ENCODE measurements around the gene GLP2R.

DNA sequence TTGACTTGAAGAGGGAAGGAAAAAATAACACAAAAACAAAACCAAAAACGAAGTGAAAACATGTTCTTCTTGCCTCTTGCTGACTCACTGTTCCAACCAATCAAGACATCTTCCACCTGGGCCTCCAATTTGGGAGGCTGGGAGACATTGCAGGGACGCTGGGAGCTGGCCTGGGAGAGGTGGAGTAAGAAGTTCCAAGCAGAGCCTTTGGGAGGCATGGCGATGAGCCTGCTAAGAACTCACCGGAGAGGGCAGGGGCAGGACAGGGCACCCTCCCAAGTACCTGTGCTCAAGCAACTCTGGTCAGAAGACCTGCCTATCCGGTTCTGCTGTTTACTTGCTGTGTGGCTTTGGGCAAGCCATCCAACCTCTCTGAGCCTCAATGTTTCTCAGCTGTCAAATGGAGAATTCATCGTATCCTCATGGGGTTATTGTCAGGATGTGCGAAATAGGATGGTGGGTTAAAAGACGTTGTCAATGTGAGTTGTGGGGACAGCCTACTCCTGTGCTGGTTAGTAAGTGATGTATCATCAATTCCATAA lies 856 bp upstream of the GLP2R start:
- no peak for TF ChIP-seq POLR2A (IDR thresholded peaks at IDR 0.05; ENCODE audit: low read depth, low read length)
- TF ChIP-seq, protein P1, sequence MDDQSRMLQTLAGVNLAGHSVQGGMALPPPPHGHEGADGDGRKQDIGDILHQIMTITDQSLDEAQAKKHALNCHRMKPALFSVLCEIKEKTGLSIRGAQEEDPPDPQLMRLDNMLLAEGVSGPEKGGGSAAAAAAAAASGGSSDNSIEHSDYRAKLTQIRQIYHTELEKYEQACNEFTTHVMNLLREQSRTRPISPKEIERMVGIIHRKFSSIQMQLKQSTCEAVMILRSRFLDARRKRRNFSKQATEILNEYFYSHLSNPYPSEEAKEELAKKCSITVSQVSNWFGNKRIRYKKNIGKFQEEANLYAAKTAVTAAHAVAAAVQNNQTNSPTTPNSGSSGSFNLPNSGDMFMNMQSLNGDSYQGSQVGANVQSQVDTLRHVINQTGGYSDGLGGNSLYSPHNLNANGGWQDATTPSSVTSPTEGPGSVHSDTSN (IDR thresholded peaks at IDR 0.05; ENCODE audit: insufficient replicate concordance, low read depth, low read length): no peak
- no peak for TF ChIP-seq CHD1 (IDR thresholded peaks at IDR 0.05; ENCODE audit: low read depth, low read length)
- no peak for TF ChIP-seq RAD21 (IDR thresholded peaks at IDR 0.05; ENCODE audit: insufficient read depth, low read depth, low read length)
- TF ChIP-seq, protein P2, sequence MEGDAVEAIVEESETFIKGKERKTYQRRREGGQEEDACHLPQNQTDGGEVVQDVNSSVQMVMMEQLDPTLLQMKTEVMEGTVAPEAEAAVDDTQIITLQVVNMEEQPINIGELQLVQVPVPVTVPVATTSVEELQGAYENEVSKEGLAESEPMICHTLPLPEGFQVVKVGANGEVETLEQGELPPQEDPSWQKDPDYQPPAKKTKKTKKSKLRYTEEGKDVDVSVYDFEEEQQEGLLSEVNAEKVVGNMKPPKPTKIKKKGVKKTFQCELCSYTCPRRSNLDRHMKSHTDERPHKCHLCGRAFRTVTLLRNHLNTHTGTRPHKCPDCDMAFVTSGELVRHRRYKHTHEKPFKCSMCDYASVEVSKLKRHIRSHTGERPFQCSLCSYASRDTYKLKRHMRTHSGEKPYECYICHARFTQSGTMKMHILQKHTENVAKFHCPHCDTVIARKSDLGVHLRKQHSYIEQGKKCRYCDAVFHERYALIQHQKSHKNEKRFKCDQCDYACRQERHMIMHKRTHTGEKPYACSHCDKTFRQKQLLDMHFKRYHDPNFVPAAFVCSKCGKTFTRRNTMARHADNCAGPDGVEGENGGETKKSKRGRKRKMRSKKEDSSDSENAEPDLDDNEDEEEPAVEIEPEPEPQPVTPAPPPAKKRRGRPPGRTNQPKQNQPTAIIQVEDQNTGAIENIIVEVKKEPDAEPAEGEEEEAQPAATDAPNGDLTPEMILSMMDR (IDR thresholded peaks at IDR 0.05 in 2 of 3, conservative IDR thresholded peaks at IDR 0.05 in 1 of 3; ENCODE audit: control insufficient read depth in 2 of 3, extremely low read depth in 1 of 3, insufficient read depth in 1 of 3, low read depth in 3 of 3, low read length in 3 of 3): no peak
- TF ChIP-seq TCF12 (IDR thresholded peaks at IDR 0.05; ENCODE audit: low read depth, low read length): no peak
- TF ChIP-seq ZNF24 (IDR thresholded peaks at IDR 0.05): no peak
- TF ChIP-seq POLR2AphosphoS5 (IDR thresholded peaks at IDR 0.05; ENCODE audit: low read length): no peak
